GM19468 (cell line): ENCODE data around the gene KCNJ6.
"Not testable (repeated sequence)": the region's sequence is repeated elsewhere in the genome, so short reads cannot be mapped to it uniquely, and the experiment has no call there.

ENCODE experiments used
- ATAC-seq: cut with Tn5 transposase; IDR thresholded peaks from one replicate; pipeline ENCODE4 v1.9.1; 2021; ENCODE audit warnings: mild to moderate bottlenecking, moderate library complexity, moderate number of reproducible peaks; ENCODE audit not compliant: unreplicated experiment; ENCODE audit errors: extremely low read depth

KCNJ6 gene

DNA sequence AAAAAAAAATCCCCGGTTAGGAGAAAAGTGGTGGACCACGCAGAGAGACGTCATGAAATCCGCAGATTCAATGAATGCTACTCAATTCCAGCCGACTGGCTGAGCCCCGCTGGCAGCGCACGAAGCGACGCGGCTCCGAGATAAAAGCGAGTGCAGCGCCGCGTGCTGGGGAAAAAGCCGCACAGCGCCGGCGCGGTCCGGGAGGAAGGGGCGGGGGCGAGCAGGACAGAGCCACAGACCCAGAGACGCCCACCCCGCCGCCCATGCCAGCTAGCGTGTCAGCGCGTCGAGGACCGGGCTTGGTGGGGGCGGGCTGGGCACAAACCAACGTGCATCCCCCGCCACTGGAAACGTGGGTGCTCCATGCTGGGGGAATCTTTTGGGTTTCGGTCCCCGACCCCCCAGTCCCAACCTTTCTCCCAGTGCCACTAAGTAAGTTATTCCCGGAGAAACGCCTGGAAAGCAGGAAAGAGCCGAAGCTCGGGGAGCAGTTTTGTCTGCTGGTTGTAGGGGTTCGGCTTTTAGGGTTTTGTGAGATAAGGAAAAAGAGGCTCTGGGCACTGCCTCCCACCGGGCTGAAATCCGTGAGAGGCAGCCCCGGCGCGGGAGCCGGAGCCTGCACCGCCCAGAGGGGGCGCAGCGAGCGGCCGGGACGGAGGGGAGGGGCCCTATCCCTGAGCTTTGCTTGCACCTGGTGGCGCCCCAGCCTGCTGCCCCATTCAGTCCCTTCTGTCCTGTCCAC lies at the start of gene KCNJ6:
TSS of gene KCNJ6 (minus strand) at position 148 of the 742 bp plus-strand sequence. CDS start 75,775 bp downstream, outside the sequence.
- ATAC-seq, result no peak

DNA sequence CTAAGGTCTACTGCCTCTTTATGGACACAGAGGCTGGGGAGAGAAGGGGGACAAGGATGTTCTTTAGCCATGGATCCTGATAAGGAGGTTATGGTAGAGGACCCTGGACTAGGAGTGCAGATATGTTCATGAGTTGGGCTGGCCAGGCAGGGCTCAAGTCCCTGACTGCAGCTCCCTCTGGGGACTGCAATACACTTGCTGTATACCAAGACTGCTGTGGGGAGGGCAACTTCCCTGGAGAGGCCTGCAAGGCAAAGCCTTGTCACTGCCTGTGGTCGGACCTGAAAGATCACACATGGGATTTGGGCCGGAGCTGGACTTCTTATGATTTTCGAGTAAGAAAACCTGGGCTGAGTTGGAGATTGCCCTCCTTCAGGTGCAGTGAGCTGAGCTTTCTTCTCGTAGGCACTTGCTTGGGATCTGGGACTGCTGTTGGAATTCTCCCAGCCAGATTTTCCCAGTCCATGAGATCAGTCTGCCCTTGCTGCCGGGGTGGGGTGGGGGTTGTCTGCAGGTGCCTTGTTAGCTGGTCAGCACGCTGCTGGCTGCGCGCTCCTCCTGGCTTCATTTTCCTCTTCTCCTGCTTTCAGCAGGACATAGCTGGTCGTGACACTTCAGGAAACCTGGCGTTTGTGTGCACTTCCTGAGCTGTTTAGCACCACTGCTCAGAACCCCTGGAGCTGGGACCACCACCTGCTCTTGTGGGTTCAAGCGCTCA lies 49.0 kb upstream of the KCNJ6 start:
- ATAC-seq, result no peak

GRCh38 chr21:37958537-37958936 lies 42.3 kb upstream of the KCNJ6 start:
- ATAC-seq, result no peak

DNA sequence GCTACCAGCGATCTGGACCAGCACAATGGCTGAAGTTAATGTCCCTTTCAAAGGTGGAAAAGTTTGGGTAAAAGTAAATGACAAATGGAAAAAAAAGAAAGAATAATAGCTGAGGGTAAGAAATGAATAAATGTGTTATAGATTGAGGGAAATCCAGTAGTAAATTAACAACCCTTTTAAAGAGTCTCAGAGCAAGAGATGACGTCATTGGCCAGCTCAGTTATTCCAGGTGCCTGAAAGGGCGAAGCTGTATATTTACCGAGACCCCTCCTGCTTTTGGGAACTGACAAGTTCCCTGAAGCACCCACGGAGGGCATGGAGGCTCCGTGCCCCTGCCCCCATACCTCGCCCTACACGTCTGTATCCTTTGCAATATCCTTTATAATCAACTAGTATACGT lies 40.5 kb upstream of the KCNJ6 start:
- no peak for ATAC-seq

DNA sequence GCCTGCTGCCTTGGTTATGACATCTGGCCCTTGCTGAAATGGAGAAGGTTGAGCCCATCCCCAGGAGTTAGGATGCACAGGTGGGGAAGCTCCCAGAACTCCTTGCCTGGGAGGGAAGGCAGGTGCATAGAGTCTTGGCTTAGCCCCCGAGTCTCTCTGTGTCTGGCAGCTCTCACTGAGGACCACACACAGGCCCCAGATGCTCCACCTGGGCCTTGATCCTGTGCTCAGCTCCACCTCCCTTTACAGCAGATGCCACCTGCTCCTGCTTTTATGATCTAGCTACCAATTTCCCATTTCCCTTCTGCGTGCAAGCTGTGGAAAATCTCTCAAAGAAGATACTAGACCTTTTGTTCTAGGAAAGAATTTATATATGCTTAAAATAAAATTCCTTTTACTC lies 28.8 kb upstream of the KCNJ6 start:
- no peak for ATAC-seq

DNA sequence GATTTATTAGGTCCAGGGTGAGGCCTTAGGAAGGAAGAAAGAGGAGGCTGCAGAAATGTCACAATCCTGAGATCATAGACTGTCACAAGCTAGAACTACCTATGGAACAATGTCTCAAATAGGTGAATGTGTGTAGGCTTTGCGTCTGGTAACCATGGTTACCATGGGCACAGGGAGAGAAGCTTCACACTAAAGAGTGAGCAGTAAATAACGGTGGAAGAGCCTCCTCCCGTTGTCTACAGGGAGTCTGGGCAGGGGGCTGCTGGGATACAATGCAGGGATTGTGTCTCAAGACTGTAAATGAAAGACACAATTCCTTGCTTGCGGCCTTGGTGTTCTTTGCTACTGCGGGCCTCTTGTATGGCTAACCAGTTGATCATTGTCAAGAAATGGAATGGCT lies 28.2 kb upstream of the KCNJ6 start:
- ATAC-seq, result no peak

DNA sequence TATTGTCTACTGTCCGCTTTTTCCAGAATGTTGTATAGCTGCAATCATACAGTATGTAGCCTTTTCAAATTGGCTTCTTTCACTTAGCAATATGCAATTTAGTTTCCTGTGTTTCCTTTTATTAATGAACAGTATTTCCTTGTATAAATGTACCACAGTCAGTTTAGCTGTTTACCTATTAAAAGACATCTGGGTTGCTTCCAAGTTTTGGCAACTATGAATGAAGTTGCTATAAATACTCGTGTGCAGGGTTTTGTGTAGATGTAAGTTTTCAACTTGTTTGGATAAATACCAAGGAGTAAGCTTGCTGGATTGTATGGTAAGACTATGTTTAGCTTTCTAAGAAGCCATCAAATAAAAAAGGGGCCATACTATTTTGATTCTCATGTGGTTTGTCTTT lies 24.4 kb upstream of the KCNJ6 start:
- no peak for ATAC-seq

GRCh38 chr21:37939838-37940237 lies 23.6 kb upstream of the KCNJ6 start:
- no peak for ATAC-seq

GRCh38 chr21:37939251-37939650 lies 23.0 kb upstream of the KCNJ6 start:
- no peak for ATAC-seq

GRCh38 chr21:37937668-37938067 lies 21.4 kb upstream of the KCNJ6 start:
- no peak for ATAC-seq

GRCh38 chr21:37936010-37936785 lies 19.9 kb upstream of the KCNJ6 start:
- no peak for ATAC-seq

GRCh38 chr21:37932936-37933335 lies 16.7 kb upstream of the KCNJ6 start:
- no peak for ATAC-seq

DNA sequence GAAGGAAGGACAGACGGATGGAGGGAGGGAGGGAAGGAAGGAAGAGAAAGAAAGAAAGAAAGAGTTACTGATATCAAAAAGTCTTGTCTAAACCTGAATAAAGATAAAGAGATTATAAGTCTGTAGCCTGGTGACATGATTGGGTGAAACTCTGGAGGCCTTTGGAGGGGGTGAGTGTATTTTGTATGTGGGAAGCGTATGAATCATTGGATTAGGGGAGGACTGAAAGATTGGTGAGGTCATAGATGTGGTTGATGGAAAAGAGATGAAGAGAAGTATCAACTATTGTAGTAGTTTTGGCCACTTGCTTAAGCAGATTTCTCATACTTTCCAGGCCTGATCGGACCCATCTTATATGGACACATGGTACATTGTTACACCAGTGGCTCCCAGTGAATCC lies 11.5 kb upstream of the KCNJ6 start:
- ATAC-seq, result no peak

DNA sequence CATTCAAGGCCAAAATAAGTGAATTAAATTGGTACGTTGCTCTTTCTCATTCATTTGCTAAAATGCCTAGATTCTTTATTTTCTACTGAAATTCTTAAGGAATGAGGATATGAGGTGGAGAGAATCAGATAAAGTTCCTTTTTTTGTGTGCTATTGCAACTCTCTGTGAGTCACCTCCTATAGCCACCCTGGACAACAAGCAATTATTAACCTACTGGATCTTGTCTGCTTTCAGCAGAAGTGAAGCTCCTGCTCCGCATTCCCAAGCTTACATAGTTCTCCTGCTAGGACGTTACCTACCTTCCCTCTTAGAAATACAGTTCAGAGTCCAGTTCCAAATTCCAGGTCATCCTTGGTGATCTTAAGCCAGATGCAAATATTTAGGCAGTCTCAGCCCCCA lies 4.8 kb upstream of the KCNJ6 start:
- ATAC-seq, result no peak

DNA sequence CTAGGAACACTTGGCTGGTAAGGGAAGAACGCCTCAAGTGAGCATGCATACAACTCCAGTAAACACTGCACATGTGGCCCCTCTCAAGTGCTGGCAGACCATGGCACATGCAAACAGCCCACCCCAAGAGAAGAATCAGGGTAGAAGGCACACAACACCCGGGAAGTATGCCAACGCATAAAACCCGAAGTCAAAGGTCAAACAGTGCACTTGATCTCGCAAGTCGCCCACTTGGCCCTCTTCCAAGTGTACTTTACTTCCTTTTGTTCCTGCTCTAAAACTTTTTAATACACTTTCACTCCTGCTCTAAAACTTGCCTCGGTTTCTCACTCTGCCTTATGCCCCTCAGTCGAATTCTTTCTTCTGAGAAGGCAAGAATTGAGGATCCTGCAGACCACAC lies 4.0 kb upstream of the KCNJ6 start:
- not testable (repeated sequence) for ATAC-seq

- ATAC-seq, result no peak
Measured at GRCh38 chr21:37917612-37918011, 1.4 kb upstream of the KCNJ6 start.

- no peak for ATAC-seq
Measured at GRCh38 chr21:37915941-37916309, 332 bp downstream of the KCNJ6 start.

DNA sequence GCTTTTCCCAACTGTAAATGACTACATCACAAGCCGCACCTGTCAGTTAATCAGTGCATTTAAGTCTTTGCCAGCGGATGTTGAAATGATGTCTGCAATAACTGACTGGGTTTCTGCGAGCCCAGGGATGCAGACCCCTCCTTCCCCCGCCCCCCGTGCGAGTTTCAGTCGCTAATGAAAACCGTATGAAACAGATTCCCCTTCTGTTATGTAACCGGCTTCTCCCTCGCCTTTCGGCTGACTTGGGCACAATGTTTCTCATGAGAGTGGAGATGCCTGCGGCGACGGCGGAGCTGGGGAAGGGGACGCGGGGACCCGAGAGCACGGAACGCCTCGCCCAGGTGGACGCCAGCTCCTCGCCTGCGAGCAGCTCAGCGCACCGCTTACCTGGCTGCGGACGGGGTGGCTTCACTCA lies 753 bp downstream of the KCNJ6 start:
- ATAC-seq, result no peak

GRCh38 chr21:37912616-37913015 lies 3.6 kb downstream of the KCNJ6 start:
- no peak for ATAC-seq

DNA sequence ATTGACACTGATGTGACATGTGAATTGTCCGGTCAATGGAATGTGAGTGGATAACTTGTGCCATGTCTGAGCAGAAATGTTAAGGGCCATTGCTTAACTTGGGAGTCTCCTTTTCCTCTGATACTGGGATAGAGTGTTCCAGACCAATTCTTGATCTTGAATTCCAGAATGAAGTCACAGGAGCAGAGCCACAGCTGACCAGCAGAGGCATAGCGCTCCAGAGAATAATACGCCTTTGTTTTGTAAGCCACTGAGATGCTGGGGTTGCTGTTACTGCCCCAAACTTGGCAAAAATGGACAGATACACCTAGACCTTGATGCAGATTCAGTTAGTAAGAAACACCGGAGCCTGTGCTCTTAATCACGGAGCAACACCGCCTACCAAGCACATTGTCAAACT lies 6.3 kb downstream of the KCNJ6 start:
- no peak for ATAC-seq

DNA sequence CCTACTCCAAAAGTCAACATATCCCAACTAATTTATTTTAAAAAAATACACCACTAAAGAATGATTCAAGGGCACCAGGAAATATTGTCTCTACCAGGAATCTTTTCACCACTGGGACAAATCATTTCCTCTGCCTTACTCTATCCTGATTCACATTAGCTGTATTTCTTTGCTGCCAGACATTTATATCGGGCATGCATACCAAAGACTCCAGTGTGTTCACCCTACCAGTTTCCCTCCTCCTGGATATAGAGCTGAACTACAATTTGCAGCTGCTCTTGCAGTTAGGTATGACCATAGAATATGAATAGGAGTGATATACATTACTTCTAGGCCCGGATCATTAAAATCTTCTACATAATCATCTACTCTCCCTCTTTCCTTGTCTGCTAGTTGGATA lies 7.6 kb downstream of the KCNJ6 start:
- no peak for ATAC-seq
